Natural killer cell (primary cell): Measurements from ENCODE around the gene KNOP1. TPM values are rescaled to one million over a fixed set of nuclear protein-coding genes. Genes with fewer than 3 reads are reported as not detected.

Experiments
- ATAC-seq, 3 donors: fragments of 150-1000 bp in 2 of 3; fragments of 200-7000 bp in 1 of 3; cut with Tn5 transposase; 1 replicate in 1 of 3; 2 replicates in 2 of 3; pipeline ENCODE4 v1.10.0; 2021; ENCODE audit warnings: mild to moderate bottlenecking in 2 of 3, moderate library complexity in 2 of 3
- DNase-seq, 2 donors: peaks; one replicate each; pipeline versions ENCODE4 v3.0.0 to v3.0.0-alpha.2; 2013 to 2021; ENCODE audit warnings: mixed read lengths in 1 of 2
- H3K27ac ChIP-seq: one replicate; pipeline ENCODE4 v1.5.1; 2013; ENCODE audit warnings: mild to moderate bottlenecking, low read length
- H3K27me3 ChIP-seq: one replicate; pipeline ENCODE4 v1.6.1; 2013; ENCODE audit warnings: low read length; ENCODE audit not compliant: control insufficient read depth, insufficient read depth
- H3K36me3 ChIP-seq: one replicate; pipeline ENCODE4 v1.6.1; 2013; ENCODE audit warnings: low read length; ENCODE audit not compliant: control insufficient read depth, insufficient read depth
- H3K4me1 ChIP-seq: one replicate; pipeline ENCODE4 v1.6.1; 2013; ENCODE audit warnings: low read length; ENCODE audit not compliant: control insufficient read depth, insufficient read depth
- H3K4me3 ChIP-seq: one replicate; pipeline ENCODE4 v1.5.1; 2013; ENCODE audit warnings: low read length
- H3K9me3 ChIP-seq: one replicate; pipeline ENCODE4 v1.6.1; 2013; ENCODE audit warnings: low read length; ENCODE audit not compliant: control insufficient read depth, insufficient read depth
- H3K27ac Mint-ChIP-seq, 2 donors: one replicate each; pipeline ENCODE4 v1.8.0; 2022; ENCODE audit warnings: mild to moderate bottlenecking in 2 of 2, mixed read lengths in 2 of 2, moderate library complexity in 1 of 2
- H3K27me3 Mint-ChIP-seq, 2 donors: one replicate each; pipeline ENCODE4 v1.8.0; 2022; ENCODE audit warnings: low read depth in 2 of 2, mixed read lengths in 2 of 2
- H3K36me3 Mint-ChIP-seq: one replicate; pipeline ENCODE4 v1.8.0; 2022; ENCODE audit warnings: mixed read lengths
- H3K4me1 Mint-ChIP-seq, 2 donors: one replicate each; pipeline ENCODE4 v1.8.0; 2022; ENCODE audit warnings: mixed read lengths in 2 of 2
- H3K4me3 Mint-ChIP-seq: one replicate; pipeline ENCODE4 v1.8.0; 2022; ENCODE audit warnings: mild to moderate bottlenecking, moderate library complexity, mixed read lengths
- H3K9me3 Mint-ChIP-seq, 2 donors: one replicate each; pipeline ENCODE4 v1.8.0; 2022; ENCODE audit warnings: mixed read lengths in 2 of 2
- WGBS: methylation state at CpG from one replicate; pipeline ENCODE4 v1.1.7; 2013; ENCODE audit warnings: missing lambda C conversion rate; ENCODE audit not compliant: insufficient coverage; 5-methylcytosine and 5-hydroxymethylcytosine counted together
- intact Hi-C: fragments of 100-400 bp; cut with micrococcal nuclease; formaldehyde crosslinking; loops from one replicate; pipeline ENCODE4 v1.14.2; 2022
- total RNA-seq, 4 donors: library from RNA; stranded (reverse); fragments of 120-200 nt in 1 of 4; gene quantifications; one replicate each; pipeline versions ENCODE4 v1.2.3 to v1.2.4, GENCODE V29; 2013 to 2022
- TF ChIP-seq, protein P1 (sequence below): fragments of 200-600 bp; IDR thresholded peaks from one replicate; pipeline ENCODE4 v1.8.0; 2022; ENCODE audit warnings: antibody characterized with exemption

The KNOP1 gene
- total RNA-seq, 3 donors from 2014 or later (not counting 1 experiment from before 2014, with no cell fraction given), result 5.6 to 8.0 (median 6.9) TPM

DNA sequence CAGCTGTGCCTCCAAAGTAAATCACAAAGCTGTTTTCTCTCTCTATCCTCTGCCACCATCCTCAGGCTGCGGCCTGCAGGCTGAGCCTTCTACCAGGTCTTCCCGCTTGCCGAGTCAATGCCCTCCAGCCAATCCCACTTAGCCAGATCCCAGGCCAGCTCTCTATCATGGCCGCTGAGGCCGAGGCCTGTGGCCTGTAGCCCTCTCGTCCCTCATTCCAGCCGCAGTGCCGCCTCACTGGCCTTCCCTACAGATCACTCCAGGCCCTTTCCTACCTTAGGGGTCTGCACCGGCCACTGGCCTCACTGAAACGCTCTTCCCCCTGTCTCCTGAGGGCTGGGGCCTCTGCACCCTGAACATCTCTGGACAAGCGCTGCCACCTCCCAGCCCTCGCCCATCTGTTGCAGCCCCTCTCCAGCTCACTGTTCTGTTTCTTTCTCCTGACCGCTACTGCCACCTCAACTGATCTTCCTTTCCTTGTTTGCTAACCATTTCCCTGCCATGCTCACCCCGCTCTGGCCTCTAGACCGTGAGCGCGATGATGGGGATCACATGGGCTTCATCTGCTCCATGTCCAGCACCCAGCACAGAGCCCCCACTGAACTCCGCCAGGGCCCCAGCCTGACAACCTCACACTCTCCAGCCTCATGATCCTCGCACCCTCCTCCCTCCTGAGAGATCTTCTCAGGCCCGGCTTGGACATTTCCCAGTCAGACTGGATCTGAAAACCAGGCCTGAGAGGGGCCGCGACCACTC lies 8.5 kb downstream of the KNOP1 start:
- no peaks in the 10 kb centered on the region for H3K9me3 ChIP-seq
- Mint-ChIP-seq H3K27me3 (no peaks in the 10 kb centered on the region), H3K4me1 (peaks cover 4 to 16% of the 10 kb centered on the region in 2 donors), H3K9me3 (no peaks in the 10 kb centered on the region), H3K27ac (peak overlapping the region in 1 of 2 donors; percentile 27), H3K4me3 (no peak overlapping the region), H3K36me3 (peaks cover 6% of the 10 kb centered on the region)
- 98% methylated on average over 22 of the region's 22 CpGs for WGBS
- no peak overlapping the region for H3K27ac ChIP-seq
- H3K27me3 ChIP-seq, result no peaks in the 10 kb centered on the region
- intact Hi-C loops, result no loop called here
- H3K4me1 ChIP-seq, result no peaks in the 10 kb centered on the region
- ATAC-seq, result no peak
- no peak overlapping the region for H3K4me3 ChIP-seq
- peaks cover 24% of the 10 kb centered on the region for H3K36me3 ChIP-seq
- DNase-seq, result no peak
- TF ChIP-seq, protein P1, sequence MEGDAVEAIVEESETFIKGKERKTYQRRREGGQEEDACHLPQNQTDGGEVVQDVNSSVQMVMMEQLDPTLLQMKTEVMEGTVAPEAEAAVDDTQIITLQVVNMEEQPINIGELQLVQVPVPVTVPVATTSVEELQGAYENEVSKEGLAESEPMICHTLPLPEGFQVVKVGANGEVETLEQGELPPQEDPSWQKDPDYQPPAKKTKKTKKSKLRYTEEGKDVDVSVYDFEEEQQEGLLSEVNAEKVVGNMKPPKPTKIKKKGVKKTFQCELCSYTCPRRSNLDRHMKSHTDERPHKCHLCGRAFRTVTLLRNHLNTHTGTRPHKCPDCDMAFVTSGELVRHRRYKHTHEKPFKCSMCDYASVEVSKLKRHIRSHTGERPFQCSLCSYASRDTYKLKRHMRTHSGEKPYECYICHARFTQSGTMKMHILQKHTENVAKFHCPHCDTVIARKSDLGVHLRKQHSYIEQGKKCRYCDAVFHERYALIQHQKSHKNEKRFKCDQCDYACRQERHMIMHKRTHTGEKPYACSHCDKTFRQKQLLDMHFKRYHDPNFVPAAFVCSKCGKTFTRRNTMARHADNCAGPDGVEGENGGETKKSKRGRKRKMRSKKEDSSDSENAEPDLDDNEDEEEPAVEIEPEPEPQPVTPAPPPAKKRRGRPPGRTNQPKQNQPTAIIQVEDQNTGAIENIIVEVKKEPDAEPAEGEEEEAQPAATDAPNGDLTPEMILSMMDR, result no peak

DNA sequence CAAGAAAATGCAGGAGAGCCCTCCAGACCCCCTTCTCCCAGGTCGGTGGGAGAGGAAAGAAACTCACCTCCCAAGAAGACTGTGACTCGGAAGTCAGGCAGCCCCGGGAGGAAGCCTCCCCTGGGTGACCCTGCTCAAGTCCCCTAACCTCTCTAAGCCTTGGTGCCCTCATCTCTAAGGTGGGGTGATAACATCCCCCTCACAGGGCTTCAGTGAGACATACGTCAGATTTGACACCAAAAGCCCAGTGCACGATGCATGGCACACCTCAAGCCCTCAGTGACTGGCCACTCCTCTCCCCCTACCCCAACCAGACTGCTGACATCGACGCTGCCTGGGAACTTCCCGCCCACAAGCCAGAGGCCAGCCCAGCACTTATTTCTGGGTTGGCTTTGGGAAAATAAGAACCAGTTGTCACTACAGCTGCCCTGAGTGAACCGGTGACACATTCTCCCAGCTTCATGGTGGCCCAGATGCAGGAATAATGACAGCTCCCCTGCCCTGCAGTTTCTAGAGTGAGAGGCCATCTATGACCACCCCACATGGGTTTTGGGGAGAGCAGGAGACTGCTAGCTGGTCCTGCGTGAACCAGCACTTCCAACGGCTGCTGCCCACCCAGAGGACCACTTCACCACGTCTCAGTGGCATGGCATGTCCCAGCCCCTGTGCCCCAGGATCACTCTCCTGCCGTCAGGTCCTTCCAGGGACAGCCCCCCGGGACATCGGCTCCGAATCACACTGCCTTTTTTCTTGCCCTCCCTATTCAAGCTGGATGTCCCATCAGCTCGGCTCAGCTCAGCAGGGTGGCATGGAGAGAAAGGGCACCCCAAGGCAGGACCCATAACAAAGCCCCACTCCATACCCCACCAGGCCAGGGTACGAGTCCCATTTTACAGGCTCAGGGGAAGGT lies 9.5 kb downstream of the KNOP1 start:
- ATAC-seq (no peak), DNase-seq (no peak)
- Histone ChIP-seq H3K27me3 (no peaks in the 10 kb centered on the region), H3K36me3 (peaks cover 28% of the 10 kb centered on the region), H3K27ac (no peak overlapping the region), H3K4me3 (no peak overlapping the region), H3K9me3 (no peaks in the 10 kb centered on the region), H3K4me1 (no peaks in the 10 kb centered on the region)
- no peaks in the 10 kb centered on the region for H3K9me3 Mint-ChIP-seq
- no peak overlapping the region for H3K4me3 Mint-ChIP-seq
- no peak overlapping the region for H3K27ac Mint-ChIP-seq
- intact Hi-C loops, result no loop called here
- no peaks in the 10 kb centered on the region for H3K27me3 Mint-ChIP-seq
- TF ChIP-seq, protein P1, result no peak
- peaks cover 0 to 9% of the 10 kb centered on the region in 2 donors for H3K4me1 Mint-ChIP-seq
- H3K36me3 Mint-ChIP-seq, result no peaks in the 10 kb centered on the region
- WGBS, result 94% methylated on average over 18 of the region's 18 CpGs

DNA sequence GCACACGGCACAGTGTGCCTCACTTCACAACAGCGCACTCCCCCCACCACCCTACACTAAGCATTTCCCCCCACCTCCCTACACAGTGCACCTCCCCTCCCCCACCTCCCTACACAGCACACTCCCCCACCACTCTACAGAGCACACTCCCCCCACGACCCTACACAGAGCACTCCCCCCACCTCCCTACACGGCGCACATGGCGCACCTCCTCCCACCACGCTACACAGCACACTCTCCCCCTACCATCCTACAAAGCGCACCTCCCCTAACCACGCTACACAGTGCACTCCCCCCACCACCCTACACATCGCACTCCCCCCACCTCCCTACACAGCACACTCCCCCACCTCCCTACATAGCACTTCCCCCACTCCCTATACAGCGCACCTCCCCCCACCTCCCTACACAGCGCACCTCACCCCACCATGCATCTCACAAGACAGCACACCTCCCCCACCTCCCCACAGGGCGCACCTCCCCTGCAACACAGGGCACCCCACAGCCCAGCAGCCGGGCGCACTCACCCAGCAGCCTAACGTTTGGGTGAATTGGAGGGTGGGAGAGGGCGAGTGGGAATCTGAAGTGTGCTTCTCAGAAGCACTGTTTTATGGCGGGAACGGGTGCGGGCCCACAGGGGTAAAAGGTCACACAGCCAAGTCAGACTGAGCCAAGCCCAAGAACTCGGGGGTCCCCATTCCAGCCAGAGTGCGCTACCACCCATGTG lies 10.3 kb downstream of the KNOP1 start:
- Mint-ChIP-seq H3K27me3 (no peaks in the 10 kb centered on the region), H3K4me3 (no peak overlapping the region), H3K27ac (no peak overlapping the region), H3K9me3 (no peaks in the 10 kb centered on the region), H3K36me3 (no peaks in the 10 kb centered on the region), H3K4me1 (peaks cover 0 to 9% of the 10 kb centered on the region in 2 donors)
- intact Hi-C loops, result no loop called here
- Histone ChIP-seq H3K9me3 (no peaks in the 10 kb centered on the region), H3K4me1 (no peaks in the 10 kb centered on the region), H3K27me3 (no peaks in the 10 kb centered on the region), H3K36me3 (peaks cover 32% of the 10 kb centered on the region), H3K4me3 (no peak overlapping the region), H3K27ac (no peak overlapping the region)
- DNase-seq (no peak), ATAC-seq (peak in 1 of 3 donors; percentile 12)
- WGBS, result 93% methylated on average over 22 of the region's 22 CpGs
- TF ChIP-seq, protein P1, result no peak
